ENCODE measurements around the gene USP13. TPM values are rescaled to one million over a fixed set of nuclear protein-coding genes. Genes with fewer than 3 reads are reported as not detected.
A peak's percentile ranks its signal among the peaks of the same experiment; 100 is the strongest.

Gene USP13
- total and polyA plus RNA-seq, 4 donors: 3.5 to 9.3 (median 5.9) TPM

- Histone ChIP-seq H3K27me3 (ENCODE audit: control insufficient read depth in 1 of 2, insufficient read depth in 2 of 2, low read length in 1 of 2) (no peaks in the 10 kb centered on the region), H3K4me3 (ENCODE audit: low read length in 2 of 2) (no peak overlapping the region), H3K36me3 (ENCODE audit: control insufficient read depth in 1 of 2, insufficient read depth in 2 of 2, low read length in 1 of 2) (no peaks in the 10 kb centered on the region), H3K9me3 (ENCODE audit: control insufficient read depth, low read length) (no peaks in the 10 kb centered on the region), H3K27ac (ENCODE audit: low read depth in 1 of 2, low read length in 2 of 2) (no peak overlapping the region), H3K4me1 (ENCODE audit: control insufficient read depth in 1 of 2, insufficient read depth in 2 of 2, low read length in 2 of 2) (peaks cover 0 to 2% of the 10 kb centered on the region in 2 donors)
- intact Hi-C loops (cut with DNase I): no loop called here
- WGBS, 2 donors: 33 to 40% methylated on average over 8 of the region's 8 CpGs
- ATAC-seq (ENCODE audit: low FRiP score) (no peak), DNase-seq (no peak)
Measured at GRCh38 chr3:179666436-179667035, 13.7 kb downstream of the USP13 start.

- intact Hi-C loops (cut with DNase I): no loop called here
- Histone ChIP-seq H3K4me1 (ENCODE audit: control insufficient read depth in 1 of 2, insufficient read depth in 2 of 2, low read length in 2 of 2) (peaks cover 0 to 2% of the 10 kb centered on the region in 2 donors), H3K4me3 (ENCODE audit: low read length in 2 of 2) (no peak overlapping the region), H3K27me3 (ENCODE audit: control insufficient read depth in 1 of 2, insufficient read depth in 2 of 2, low read length in 1 of 2) (no peaks in the 10 kb centered on the region), H3K27ac (ENCODE audit: low read depth in 1 of 2, low read length in 2 of 2) (no peak overlapping the region), H3K9me3 (ENCODE audit: control insufficient read depth, low read length) (no peaks in the 10 kb centered on the region), H3K36me3 (ENCODE audit: control insufficient read depth in 1 of 2, insufficient read depth in 2 of 2, low read length in 1 of 2) (no peaks in the 10 kb centered on the region)
- DNase-seq (no peak), ATAC-seq (ENCODE audit: low FRiP score) (no peak)
- WGBS, 2 donors: 99 to 100% methylated on average over 1 of the region's 1 CpG
Measured at GRCh38 chr3:179668429-179668828, 15.6 kb downstream of the USP13 start.

GRCh38 chr3:179670311-179670710, 17.5 kb downstream of the USP13 start:
- H3K27me3 ChIP-seq (ENCODE audit: control insufficient read depth in 1 of 2, insufficient read depth in 2 of 2, low read length in 1 of 2): no peaks in the 10 kb centered on the region
- WGBS, 2 donors: 94 to 95% methylated on average over 8 of the region's 8 CpGs
- H3K36me3 ChIP-seq (ENCODE audit: control insufficient read depth in 1 of 2, insufficient read depth in 2 of 2, low read length in 1 of 2): no peaks in the 10 kb centered on the region
- peaks cover 0 to 2% of the 10 kb centered on the region in 2 donors for H3K4me1 ChIP-seq (ENCODE audit: control insufficient read depth in 1 of 2, insufficient read depth in 2 of 2, low read length in 2 of 2)
- DNase-seq (no peak), ATAC-seq (ENCODE audit: low FRiP score) (no peak)
- no peak overlapping the region for H3K4me3 ChIP-seq (ENCODE audit: low read length in 2 of 2)
- no peak overlapping the region for H3K27ac ChIP-seq (ENCODE audit: low read depth in 1 of 2, low read length in 2 of 2)
- intact Hi-C loops (cut with DNase I): no loop called here
- H3K9me3 ChIP-seq (ENCODE audit: control insufficient read depth, low read length): no peaks in the 10 kb centered on the region

GRCh38 chr3:179671309-179671708, 18.5 kb downstream of the USP13 start:
- 97 to 98% methylated on average over 1 of the region's 1 CpG for WGBS, 2 donors
- Histone ChIP-seq H3K27me3 (ENCODE audit: control insufficient read depth in 1 of 2, insufficient read depth in 2 of 2, low read length in 1 of 2) (no peaks in the 10 kb centered on the region), H3K4me1 (ENCODE audit: control insufficient read depth in 1 of 2, insufficient read depth in 2 of 2, low read length in 2 of 2) (peaks cover 0 to 2% of the 10 kb centered on the region in 2 donors), H3K4me3 (ENCODE audit: low read length in 2 of 2) (no peak overlapping the region), H3K9me3 (ENCODE audit: control insufficient read depth, low read length) (no peaks in the 10 kb centered on the region), H3K27ac (ENCODE audit: low read depth in 1 of 2, low read length in 2 of 2) (no peak overlapping the region), H3K36me3 (ENCODE audit: control insufficient read depth in 1 of 2, insufficient read depth in 2 of 2, low read length in 1 of 2) (no peaks in the 10 kb centered on the region)
- no peak for DNase-seq
- intact Hi-C loops (cut with DNase I): no loop called here
- no peak for ATAC-seq (ENCODE audit: low FRiP score)

GRCh38 chr3:179671747-179672242, 19.0 kb downstream of the USP13 start:
- no peak for ATAC-seq (ENCODE audit: low FRiP score)
- Histone ChIP-seq H3K27me3 (ENCODE audit: control insufficient read depth in 1 of 2, insufficient read depth in 2 of 2, low read length in 1 of 2) (no peaks in the 10 kb centered on the region), H3K36me3 (ENCODE audit: control insufficient read depth in 1 of 2, insufficient read depth in 2 of 2, low read length in 1 of 2) (no peaks in the 10 kb centered on the region), H3K4me3 (ENCODE audit: low read length in 2 of 2) (no peak overlapping the region), H3K4me1 (ENCODE audit: control insufficient read depth in 1 of 2, insufficient read depth in 2 of 2, low read length in 2 of 2) (peaks cover 0 to 2% of the 10 kb centered on the region in 2 donors), H3K27ac (ENCODE audit: low read depth in 1 of 2, low read length in 2 of 2) (no peak overlapping the region), H3K9me3 (ENCODE audit: control insufficient read depth, low read length) (no peaks in the 10 kb centered on the region)
- WGBS, 2 donors: 84 to 85% methylated on average over 15 of the region's 15 CpGs
- intact Hi-C loops (cut with DNase I): no loop called here
- no peak for DNase-seq

- H3K4me3 ChIP-seq (ENCODE audit: low read length in 2 of 2): no peak overlapping the region
- 71 to 74% methylated on average over 4 of the region's 4 CpGs for WGBS, 2 donors
- H3K4me1 ChIP-seq (ENCODE audit: control insufficient read depth in 1 of 2, insufficient read depth in 2 of 2, low read length in 2 of 2): peaks cover 0 to 2% of the 10 kb centered on the region in 2 donors
Measured at GRCh38 chr3:179672918-179673317, 20.1 kb downstream of the USP13 start.

GRCh38 chr3:179673523-179673922, 20.7 kb downstream of the USP13 start:
- H3K4me1 ChIP-seq (ENCODE audit: control insufficient read depth in 1 of 2, insufficient read depth in 2 of 2, low read length in 2 of 2): peaks cover 0 to 2% of the 10 kb centered on the region in 2 donors
- no peaks in the 10 kb centered on the region for H3K27me3 ChIP-seq (ENCODE audit: control insufficient read depth in 1 of 2, insufficient read depth in 2 of 2, low read length in 1 of 2)
- no peaks in the 10 kb centered on the region for H3K9me3 ChIP-seq (ENCODE audit: control insufficient read depth, low read length)
- no peak for DNase-seq
- no peaks in the 10 kb centered on the region for H3K36me3 ChIP-seq (ENCODE audit: control insufficient read depth in 1 of 2, insufficient read depth in 2 of 2, low read length in 1 of 2)
- no peak overlapping the region for H3K27ac ChIP-seq (ENCODE audit: low read depth in 1 of 2, low read length in 2 of 2)
- intact Hi-C loops (cut with DNase I): no loop called here
- no peak overlapping the region for H3K4me3 ChIP-seq (ENCODE audit: low read length in 2 of 2)
- ATAC-seq (ENCODE audit: low FRiP score): peak; percentile 12
- WGBS, 2 donors: 94 to 97% methylated on average over 8 of the region's 8 CpGs

More at GRCh38 chr3:179672918-179673317, 20.1 kb downstream of the USP13 start:
- H3K27me3 ChIP-seq (ENCODE audit: control insufficient read depth in 1 of 2, insufficient read depth in 2 of 2, low read length in 1 of 2): no peaks in the 10 kb centered on the region
- ATAC-seq (ENCODE audit: low FRiP score) (no peak), DNase-seq (no peak)
- no peaks in the 10 kb centered on the region for H3K36me3 ChIP-seq (ENCODE audit: control insufficient read depth in 1 of 2, insufficient read depth in 2 of 2, low read length in 1 of 2)
- H3K9me3 ChIP-seq (ENCODE audit: control insufficient read depth, low read length): no peaks in the 10 kb centered on the region
- intact Hi-C loops (cut with DNase I): no loop called here
- no peak overlapping the region for H3K27ac ChIP-seq (ENCODE audit: low read depth in 1 of 2, low read length in 2 of 2)

GRCh38 chr3:179676081-179676480, 23.2 kb downstream of the USP13 start:
- Histone ChIP-seq H3K27me3 (ENCODE audit: control insufficient read depth in 1 of 2, insufficient read depth in 2 of 2, low read length in 1 of 2) (no peaks in the 10 kb centered on the region), H3K27ac (ENCODE audit: low read depth in 1 of 2, low read length in 2 of 2) (no peak overlapping the region), H3K4me3 (ENCODE audit: low read length in 2 of 2) (no peak overlapping the region), H3K4me1 (ENCODE audit: control insufficient read depth in 1 of 2, insufficient read depth in 2 of 2, low read length in 2 of 2) (no peaks in the 10 kb centered on the region), H3K9me3 (ENCODE audit: control insufficient read depth, low read length) (no peaks in the 10 kb centered on the region), H3K36me3 (ENCODE audit: control insufficient read depth in 1 of 2, insufficient read depth in 2 of 2, low read length in 1 of 2) (no peaks in the 10 kb centered on the region)
- WGBS, 2 donors: 93 to 96% methylated on average over 5 of the region's 5 CpGs
- DNase-seq: no peak
- intact Hi-C loops (cut with DNase I): no loop called here
- ATAC-seq (ENCODE audit: low FRiP score): no peak

- H3K36me3 ChIP-seq (ENCODE audit: control insufficient read depth in 1 of 2, insufficient read depth in 2 of 2, low read length in 1 of 2): peaks cover 0 to 2% of the 10 kb centered on the region in 2 donors
- no peak overlapping the region for H3K27ac ChIP-seq (ENCODE audit: low read depth in 1 of 2, low read length in 2 of 2)
- no peaks in the 10 kb centered on the region for H3K9me3 ChIP-seq (ENCODE audit: control insufficient read depth, low read length)
- intact Hi-C loops (cut with DNase I): no loop called here
- no peaks in the 10 kb centered on the region for H3K27me3 ChIP-seq (ENCODE audit: control insufficient read depth in 1 of 2, insufficient read depth in 2 of 2, low read length in 1 of 2)
- ATAC-seq (ENCODE audit: low FRiP score) (no peak), DNase-seq (no peak)
- 44 to 70% methylated on average over 2 of the region's 2 CpGs for WGBS, 2 donors
- no peak overlapping the region for H3K4me3 ChIP-seq (ENCODE audit: low read length in 2 of 2)
- peaks cover 0 to 2% of the 10 kb centered on the region in 2 donors for H3K4me1 ChIP-seq (ENCODE audit: control insufficient read depth in 1 of 2, insufficient read depth in 2 of 2, low read length in 2 of 2)
Measured at GRCh38 chr3:179677884-179678283, 25.0 kb downstream of the USP13 start.

Measured in aorta (tissue), 5 donors.